EL (cell line): ENCODE results near the gene VOPP1.
A peak's percentile ranks its signal among the peaks of the same experiment; 100 is the strongest.

Source experiments
- DNase-seq: peaks from one replicate; pipeline ENCODE4 v3.0.0-alpha.2; 2016

Gene VOPP1

DNA sequence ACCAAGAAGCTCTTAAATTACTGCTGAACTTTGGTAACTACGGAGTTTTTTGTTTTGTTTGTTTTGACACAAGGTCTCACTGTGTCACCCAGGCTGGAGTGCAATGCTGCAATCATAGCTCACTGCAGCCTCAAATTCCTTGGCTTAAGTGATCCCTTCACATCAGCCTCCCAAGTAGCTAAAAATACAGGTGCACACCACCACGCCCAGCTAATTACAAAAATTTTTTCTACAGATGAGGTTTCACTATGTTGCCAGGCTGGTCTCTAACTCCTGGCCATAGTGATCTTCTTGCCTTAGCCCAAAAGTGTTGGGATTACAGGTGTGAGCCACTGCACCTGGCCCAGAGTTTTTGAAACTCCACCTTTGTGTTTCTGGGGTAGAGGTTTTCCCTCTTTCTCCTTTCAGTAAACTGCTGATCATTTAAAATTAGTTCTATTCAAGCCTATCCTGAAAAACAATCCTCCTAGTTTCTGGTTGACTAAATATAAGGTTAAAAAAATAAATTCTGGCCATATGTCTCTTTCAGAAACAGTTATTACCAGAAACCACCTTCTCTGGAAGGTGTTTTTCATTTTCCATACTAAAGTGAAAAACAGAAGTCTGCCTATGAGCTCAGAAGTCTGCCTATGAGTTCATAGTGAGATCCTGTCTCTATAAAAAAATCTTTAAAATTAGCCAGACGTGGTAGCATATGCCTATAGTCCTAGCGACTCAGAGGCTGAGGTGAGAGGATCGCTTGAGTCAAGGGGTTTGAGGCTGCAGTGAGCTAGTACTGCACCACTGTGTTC, 63.9 kb downstream of the VOPP1 start:
- DNase-seq, result no peak

DNA sequence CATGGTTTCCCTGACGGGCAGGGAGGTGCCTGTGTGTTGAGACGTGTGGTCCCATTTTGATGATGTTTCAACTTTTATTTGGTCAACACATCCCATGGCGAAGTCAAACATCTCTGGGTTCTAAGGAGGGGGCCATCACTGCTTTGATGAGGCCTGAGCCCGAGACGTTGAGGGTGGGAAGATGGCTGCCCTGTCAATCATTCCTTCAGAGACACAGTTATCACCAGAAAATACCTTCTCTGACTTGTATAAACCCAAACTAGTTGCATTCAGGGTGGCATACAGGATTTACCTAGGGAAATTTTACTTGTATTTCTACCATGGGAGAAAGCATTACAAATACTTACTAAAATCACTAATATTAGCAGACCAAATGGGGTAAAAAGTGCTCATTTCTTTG, 64.6 kb downstream of the VOPP1 start:
- no peak for DNase-seq

DNA sequence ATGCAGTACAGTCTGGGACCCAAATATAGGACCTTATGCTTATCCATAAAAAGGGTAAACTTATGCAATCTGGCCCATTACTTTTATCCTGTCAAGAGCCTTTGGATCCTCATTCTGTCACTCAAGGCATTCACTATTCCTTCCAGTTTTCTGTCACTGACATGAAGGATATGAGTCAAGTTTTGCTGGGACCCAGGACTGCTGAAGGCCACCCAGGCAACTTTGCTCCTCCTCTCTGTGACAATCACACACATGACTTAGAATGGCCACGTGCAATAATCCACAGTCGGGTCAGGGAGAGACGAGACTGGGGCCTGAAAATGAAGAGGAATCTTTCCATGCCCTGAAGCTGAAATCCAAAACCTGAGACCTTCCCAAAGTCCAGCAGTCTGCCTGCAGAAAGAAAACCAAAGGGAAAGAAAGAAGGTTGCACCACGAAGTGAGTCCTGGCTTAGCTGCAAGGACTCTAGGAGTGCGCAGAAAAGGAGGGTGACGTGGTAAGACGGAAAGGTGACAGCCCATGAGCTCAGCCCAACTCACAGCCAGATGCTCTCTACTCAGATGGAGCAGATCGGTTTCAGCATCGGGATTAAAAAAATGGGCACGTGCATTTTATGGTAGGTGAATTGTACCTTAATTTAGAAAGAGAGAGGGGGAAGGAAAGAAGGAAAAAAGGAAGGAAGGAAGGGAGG, 67.2 kb downstream of the VOPP1 start:
- DNase-seq, result no peak

DNA sequence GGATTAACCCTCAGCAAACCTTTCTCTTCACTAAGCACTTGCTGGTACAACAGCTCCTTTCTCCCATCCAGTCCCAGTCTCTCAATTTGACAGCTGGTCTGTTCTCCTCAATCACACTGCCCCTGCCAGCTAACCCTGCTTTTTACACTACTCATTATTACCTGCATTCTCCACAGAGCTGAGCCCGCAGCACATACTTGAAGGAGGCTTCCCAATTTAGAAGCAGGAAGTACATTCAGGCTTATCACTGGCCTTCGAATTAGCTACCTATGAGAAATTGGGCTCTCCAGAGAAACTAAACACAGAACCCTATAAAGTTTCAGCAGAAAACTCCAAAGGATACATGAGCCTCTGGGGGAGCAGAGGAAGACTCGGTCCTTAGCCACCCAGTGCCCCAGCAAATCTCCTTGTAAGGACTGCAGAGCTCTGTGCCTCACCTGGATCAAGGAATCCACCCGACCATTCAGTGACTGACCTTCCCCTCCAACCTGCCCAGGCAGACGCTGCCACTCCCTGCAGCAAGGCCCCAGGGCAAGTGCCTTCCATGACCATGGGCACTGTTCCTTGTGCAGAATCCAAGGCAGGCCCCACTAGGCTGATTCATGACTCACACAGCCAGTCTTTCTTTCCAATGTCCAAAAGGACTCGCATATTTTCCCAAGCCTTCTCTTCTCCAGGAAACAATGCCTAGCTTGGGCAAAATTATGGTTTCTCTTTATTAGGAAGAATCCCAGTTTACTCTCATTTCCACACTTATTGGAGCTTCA, 68.0 kb downstream of the VOPP1 start:
- peak; percentile 60 for DNase-seq

DNA sequence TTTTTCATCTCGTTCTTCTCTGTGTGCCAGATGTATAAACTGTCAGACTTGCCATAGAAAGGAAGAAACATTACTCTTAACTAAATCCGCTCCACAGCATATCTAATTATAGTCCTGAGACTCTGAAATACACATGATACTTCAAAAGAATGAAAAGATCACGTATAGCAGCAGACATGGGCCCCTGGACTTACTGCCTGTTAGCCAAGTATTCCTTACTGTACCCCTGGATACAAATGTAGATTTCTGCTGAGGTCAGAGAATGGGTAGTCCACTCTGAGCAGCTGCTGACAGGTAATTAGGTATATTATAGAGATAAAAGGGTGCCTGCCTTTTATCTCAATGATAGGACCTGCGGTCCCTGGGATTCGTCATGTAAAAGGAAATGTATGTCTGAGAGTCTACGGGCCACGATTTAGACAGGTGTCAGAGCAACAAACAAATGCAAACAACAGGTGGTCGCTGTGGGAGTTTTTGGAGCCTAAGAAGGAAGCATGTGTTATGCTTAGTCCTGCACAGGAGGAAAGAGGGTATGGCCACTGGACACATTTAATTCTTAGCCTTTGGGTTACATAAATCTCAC, 69.4 kb downstream of the VOPP1 start:
- no peak for DNase-seq

DNA sequence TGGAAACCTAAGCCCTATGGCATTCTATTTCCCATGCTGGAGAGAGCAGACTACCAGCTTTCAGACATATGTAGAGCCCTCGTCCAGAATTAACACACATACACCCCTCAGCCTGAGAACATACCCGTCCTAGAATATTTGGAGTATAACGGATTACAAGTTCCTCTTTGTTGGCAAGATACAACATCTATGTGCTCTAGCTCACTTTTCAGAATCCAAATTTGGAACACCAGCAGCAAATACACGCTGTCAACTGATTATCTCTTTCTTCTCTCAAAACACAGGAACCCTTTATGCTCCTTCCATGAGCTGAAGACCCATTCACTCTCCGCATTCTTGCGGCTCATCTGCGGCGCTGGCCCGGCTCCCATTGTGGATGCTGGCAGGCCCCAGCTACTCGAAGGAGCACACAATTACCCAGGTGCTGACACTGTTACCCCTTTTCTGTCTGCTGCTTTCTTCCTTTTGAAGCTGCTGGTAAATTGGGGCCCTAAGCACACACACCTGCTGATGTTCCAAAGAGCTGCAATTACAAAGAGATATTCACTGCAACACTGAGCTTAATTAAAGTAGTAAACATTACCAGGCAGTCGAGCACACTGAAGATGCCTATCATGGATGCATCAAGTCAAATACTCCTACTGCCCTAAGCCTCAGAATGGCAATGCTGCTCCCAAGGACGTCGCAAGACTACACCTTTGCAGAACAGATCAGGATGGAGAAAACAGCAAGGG, 70.0 kb downstream of the VOPP1 start:
- DNase-seq, result no peak

DNA sequence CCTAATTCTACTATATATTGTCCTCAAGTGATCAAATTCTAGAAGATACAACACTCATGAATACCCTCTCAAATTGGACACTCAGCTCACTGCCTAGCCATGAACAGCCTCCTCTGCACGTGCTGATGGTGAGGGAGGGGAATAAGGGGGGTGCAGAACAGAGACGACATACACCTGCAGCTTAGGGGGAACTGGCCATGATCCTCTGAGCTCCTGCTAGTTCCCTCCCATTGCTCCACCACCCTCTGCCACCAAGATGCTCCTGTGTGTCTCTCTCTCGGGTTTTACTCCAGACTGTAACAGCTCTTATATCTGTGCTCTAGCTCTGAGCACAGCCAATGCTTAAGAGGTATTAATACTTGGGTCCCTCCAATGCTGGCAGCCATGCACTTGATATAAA, 70.7 kb downstream of the VOPP1 start:
- DNase-seq, result no peak

DNA sequence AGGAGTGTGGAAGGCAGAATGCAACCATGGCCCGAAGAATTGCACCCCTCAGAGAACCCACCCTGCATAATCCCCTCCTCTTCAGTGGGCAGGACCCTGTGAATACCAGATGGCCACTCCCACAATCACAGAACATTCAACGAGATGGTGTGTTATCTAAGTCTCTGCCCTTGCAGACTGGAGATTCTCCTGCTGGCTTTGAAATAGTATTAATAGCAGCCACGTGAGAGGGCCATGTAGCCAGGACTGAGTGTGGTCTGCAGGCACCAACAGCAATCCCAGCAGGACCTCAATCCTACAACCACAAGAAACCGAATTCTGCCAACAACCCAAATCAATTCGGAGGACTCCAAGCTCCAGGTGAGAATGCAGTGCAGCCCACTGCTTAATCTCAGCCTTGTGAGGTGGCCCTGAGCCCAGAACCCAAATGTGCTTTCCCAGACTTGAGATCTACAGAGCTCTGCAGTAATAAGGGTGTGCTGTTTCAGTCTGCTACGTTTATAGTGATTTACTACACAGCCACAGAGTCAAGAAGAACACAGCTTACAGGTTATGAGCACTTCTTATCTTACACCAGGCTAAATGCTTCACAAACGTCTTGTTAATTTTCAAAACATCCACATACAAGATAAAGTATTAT, 72.1 kb downstream of the VOPP1 start:
- no peak for DNase-seq

DNA sequence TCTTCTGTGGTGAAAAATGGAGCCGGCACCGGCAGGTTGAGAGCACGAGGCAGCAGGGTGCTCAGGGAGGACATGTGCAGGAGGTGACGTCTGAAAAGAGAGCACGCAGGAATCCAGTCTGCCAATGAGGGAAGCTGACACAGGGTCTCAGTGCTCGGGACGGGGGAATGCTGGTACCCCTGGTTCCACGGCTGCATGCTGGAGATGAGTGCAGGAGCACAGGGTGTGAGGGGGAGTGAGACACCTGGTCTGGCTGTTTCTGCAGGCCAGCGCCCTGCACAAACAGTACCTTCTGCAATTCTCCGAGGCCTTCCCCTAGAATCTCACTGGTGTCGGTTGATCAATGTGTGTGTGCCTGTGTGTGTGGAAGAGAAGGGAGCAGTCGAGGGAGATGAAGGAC, 72.7 kb downstream of the VOPP1 start:
- no peak for DNase-seq

DNA sequence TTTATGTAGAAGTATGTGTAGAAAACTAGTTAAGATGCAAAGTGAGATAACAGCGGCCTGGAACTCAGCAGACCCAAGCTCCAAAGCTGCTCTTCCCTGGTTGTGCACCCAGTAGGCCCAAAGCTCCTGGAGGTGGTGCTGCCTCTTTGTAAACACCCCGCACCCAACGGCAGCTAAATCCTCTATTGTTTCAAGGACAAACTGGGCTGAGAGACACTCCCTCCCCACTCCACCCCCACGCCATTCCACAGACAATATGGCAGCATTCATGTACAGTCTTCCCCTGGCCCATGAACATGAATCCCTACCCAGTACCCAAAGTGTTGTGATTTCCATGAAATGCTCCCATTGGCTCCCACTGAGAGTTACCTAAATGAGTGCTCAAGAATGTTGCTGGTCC, 73.5 kb downstream of the VOPP1 start:
- DNase-seq, result no peak

DNA sequence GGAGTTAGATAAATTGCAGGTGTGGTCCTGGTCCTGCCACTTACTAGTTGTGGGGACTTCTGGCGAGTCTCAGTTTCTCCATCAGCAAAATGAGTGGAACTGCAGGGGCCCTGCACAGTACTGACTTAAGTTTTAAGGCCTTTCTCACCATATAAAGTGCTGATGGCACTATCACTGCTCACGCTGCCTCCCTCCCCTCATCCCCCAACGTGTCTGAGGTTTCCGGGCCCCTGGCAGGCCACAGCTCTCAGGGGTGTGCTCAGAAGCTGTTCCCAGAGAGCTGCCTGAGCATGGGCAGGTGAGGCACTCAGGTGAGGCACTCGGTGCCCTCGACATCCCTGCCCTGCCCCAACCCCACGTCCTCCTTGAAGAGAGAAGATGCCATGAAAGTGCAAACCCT, 74.2 kb downstream of the VOPP1 start:
- DNase-seq, result no peak

DNA sequence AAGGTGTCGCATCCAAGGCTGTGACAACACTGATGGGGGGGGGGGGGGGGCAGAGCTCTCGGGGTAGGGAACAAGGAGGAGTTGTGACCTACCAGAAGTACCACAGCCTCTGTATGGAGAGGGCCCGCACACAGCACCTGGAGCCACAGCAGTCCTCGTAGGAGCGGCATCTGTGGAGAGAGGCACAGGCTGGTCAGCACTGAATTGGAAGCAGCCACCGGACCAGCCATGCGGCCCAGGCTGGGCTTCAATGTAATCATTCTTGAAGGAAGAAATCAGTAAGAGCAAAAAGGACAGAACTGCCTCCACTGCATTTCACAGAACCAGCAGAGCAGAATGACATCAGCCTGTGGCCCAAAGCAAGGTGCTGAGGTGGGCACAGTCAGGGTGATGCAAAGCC, 74.8 kb downstream of the VOPP1 start:
- no peak for DNase-seq

DNA sequence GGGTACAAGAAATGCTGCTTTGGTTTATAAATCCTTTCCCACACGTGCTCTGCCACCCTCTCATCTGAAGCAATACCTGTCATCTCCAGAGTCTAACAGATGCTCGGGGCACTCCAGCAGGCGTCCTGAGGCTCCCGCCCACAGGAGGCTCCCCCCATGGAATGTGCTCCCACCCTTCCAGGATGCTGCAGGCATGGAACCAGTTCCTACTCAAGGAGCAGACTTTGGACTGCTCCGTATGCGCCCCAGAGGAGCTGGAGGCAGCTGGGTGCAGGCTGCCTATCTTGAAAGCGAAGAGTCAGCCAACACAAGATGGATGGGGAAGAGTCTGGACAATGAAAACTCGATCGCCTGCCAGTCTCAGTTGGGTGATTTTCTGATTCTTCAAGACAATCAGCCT, 75.4 kb downstream of the VOPP1 start:
- DNase-seq, result no peak

DNA sequence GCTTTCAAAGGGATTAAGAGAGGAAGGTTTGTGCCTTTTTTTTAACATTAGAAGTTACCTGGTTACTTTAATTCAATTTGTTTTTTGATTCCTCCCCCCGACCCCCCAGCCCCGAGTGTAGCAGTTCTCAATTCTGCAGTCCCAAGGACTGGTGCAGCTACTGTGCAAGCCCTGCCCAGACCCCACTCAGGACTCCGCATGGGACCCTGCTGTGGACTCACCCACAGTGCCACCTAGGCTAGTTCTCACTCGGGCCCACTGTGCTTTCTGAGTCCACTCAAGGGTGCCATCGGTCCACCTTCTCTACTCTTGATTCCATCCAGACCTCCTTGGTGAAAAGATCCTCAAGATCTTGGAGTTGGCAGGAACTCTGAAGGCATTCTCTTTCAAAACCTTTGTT, 77.4 kb downstream of the VOPP1 start:
- DNase-seq, result no peak

DNA sequence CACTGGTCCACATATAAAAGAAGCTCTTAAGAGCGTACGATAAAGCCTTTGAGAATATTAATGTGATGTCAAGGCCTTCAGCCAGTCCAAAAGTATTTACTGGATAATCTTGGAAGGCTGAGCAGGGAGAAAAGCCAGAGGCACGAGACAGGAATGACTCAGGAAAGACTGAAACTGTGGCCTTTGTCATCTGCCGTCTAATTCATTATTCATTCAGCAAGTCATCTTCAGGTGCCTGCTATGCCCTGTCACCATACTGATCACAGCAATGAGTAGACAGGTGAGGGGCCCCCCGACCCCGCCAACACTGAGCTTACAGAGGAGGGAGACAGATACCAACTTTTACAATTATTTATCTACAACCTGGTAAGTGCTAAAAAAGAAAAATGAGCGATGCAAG, 78.9 kb downstream of the VOPP1 start:
- no peak for DNase-seq

DNA sequence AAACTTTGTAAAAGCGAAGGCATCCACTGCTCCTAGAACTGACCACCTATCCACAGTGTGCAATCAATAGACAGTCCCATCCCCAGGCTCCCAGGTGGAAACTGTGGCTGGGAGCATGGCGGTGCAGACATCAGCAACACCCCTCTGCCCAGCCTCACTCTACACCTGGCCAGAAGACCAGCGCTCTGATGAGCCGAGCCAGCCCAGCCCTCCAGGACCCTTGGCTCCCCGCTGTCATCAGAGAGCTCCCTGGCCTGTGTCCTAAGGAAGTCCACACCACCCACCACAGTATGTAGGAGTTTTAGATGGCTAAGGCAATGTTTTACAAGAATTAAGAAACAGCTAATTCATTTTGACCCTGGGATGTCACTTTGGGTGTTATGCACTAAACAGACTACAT, 81.0 kb downstream of the VOPP1 start:
- no peak for DNase-seq

DNA sequence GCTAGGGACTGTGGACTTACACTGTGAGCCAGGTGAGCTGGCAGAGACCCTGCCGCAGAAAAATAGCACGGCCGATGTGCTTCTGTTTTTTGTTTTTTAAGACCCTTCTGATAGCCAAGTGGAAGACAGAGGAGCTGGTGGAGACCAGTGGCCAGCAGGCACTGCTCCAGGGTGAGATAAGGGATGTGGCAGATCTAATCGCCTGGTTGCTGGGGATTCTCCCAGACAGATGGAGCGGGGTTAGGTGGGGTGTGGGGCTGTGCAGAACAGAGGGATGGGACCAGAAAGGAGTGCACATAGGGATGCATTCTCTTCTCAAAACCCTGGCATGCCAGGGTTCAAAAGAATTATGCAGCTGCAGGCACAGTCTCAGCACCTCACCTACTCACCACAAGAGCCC, 82.2 kb downstream of the VOPP1 start:
- no peak for DNase-seq

DNA sequence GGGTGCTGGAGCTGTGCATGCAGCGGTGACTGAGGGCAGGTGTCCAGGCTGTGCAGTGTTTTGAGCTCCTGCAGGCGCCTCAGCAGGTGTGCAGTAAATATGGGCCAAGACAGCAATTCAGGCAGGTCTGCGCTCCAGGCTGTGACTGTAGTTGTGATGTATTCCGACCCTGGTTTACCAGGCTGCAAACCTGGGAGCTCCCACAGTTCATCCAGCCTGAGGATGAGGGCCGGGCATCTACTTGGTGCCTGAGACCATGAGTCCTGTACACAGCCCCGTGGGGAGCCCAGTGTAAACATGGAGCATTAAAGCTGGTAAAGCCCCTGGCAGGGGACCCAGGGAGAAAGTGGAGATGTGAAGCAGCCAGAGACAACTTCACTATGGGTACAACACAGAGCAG, 82.8 kb downstream of the VOPP1 start:
- DNase-seq, result no peak

DNA sequence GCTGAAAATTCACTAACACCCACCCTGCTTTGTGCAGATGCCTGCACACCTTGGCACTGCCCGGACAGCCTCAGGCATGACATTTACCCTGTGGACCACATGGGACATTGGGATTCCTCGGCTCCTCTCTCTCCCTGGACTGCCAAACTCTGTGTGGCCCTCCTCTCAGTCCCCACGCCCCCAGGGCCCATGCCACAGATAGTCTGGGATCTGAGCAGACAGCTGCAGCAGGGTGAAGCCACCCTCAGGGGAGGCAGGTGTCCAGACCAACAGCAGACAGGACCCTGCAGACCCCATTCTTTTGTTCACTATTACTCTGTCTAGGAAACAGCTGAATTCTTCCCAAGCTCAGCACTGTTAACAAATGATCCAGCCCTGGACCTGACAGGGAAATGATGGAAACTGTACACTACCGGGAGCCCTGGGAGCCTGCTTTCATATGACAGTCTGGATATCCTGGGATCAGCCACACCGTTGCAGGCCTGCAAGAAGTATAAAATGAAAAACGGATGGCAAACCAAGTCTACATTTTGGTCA, 83.4 kb downstream of the VOPP1 start:
- DNase-seq, result no peak

DNA sequence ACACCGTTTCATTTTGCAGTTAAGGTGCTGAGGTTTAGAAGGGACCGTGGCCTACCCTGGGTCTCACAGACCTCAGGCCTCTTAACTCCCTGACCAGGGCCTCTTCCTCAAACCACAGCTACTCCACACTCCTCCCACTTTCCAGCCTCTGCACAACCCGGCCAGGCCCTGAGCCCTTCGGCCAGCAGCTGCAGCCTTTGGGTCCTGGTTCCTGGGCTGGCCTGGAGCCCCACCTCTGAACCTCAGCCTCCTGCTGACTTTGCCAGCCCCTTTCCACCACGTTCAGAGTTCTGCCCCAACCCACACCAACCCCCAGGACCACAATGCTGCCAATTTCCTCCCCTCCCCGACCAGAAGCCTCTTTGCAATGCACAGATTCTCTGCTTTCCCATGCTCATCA, 84.1 kb downstream of the VOPP1 start:
- no peak for DNase-seq

DNA sequence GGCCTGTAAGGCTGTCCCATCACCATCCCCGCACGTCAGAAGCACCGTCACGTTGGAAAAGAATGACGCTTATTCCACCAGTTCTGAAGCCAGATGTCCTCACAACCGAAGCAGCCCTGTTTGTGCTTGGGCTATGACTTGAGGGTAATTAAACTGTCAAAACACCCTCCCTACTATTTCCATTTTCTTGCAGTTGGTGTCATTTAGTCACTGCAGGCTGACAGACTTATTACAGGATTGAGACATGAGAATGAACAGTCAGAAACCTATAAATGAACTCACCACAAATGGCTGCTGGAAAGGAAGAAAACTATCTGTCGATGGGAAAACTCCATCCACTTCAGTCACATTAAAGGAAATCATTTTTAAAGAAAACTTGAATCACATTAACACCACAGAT, 85.3 kb downstream of the VOPP1 start:
- no peak for DNase-seq

DNA sequence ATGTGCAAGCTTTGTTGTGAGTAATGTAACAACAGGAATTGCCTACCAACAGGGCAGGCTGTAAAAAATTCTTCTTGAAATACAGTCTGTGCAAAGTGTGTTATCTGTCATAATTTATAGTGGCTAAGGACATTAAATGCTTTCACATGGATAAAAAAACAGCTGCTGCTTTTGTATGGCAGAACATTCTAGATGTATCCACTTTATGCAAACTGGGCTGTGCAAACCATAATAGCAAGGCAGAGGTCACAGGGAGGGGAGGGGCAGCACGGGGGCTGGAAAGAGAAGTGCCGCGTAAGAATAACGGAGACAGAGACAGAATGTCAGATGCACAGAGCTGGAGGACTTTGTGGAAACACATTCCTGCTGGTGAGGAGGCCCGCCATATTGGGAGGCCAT, 86.1 kb downstream of the VOPP1 start:
- DNase-seq, result no peak
